ENCODE data around the gene RNF157. TPM values are rescaled to one million over a fixed set of nuclear protein-coding genes. Genes with fewer than 3 reads are reported as not detected.

Gene RNF157
- total and polyA plus RNA-seq, 10 of the 15 experiments (the other 5 are each of a cell fraction or from before 2014, with no cell fraction given): 1.4 to 15.9 (median 9.6) TPM

DNA sequence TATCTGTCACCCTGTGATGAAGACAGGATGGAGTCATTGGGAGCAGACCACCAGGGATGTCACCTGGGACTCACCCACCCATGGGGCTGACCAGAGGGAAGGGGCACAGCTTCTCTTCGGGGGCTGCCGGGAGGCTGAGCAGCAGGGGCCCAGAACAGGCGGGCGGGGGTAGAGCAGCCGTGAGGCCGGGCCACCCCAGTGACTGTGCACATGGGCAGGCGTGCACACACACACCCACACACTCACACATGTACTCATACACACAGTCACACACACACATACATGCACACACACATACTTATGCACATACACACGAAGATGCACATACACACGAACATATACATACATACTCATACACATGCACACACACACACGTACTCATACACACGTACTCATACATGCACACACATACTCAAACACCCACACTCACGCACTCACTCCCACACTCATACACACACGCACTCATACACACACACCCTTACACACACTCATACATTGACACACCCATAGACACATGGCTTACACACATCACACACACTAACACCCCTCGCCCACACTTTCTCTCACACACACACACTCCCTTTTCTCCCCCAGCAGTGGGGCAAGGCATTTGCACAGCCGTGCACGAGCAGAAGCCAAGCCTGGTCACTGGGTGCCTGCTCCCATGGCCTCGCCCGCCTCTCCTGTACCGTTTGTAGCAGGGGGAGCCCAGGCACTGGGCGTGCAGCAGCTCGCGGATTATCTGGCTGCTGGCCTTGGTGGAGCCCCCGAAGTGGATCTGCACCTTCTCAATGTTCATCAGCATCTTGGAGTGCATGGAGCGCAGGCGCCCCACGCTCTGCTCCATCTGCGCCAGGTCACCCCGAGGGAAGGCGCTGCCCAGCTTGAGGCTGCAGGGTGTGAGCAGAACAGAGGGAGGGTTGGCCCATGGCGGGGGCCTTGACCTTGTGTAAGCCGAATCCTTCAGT lies 37.3 kb upstream of the RNF157 start (continued):
- TF ChIP-seq, protein P1, sequence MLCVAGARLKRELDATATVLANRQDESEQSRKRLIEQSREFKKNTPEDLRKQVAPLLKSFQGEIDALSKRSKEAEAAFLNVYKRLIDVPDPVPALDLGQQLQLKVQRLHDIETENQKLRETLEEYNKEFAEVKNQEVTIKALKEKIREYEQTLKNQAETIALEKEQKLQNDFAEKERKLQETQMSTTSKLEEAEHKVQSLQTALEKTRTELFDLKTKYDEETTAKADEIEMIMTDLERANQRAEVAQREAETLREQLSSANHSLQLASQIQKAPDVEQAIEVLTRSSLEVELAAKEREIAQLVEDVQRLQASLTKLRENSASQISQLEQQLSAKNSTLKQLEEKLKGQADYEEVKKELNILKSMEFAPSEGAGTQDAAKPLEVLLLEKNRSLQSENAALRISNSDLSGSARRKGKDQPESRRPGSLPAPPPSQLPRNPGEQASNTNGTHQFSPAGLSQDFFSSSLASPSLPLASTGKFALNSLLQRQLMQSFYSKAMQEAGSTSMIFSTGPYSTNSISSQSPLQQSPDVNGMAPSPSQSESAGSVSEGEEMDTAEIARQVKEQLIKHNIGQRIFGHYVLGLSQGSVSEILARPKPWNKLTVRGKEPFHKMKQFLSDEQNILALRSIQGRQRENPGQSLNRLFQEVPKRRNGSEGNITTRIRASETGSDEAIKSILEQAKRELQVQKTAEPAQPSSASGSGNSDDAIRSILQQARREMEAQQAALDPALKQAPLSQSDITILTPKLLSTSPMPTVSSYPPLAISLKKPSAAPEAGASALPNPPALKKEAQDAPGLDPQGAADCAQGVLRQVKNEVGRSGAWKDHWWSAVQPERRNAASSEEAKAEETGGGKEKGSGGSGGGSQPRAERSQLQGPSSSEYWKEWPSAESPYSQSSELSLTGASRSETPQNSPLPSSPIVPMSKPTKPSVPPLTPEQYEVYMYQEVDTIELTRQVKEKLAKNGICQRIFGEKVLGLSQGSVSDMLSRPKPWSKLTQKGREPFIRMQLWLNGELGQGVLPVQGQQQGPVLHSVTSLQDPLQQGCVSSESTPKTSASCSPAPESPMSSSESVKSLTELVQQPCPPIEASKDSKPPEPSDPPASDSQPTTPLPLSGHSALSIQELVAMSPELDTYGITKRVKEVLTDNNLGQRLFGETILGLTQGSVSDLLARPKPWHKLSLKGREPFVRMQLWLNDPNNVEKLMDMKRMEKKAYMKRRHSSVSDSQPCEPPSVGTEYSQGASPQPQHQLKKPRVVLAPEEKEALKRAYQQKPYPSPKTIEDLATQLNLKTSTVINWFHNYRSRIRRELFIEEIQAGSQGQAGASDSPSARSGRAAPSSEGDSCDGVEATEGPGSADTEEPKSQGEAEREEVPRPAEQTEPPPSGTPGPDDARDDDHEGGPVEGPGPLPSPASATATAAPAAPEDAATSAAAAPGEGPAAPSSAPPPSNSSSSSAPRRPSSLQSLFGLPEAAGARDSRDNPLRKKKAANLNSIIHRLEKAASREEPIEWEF (IDR thresholded peaks at IDR 0.05; ENCODE audit: insufficient replicate concordance, low read depth, low read length): no peak
- TF ChIP-seq POLR2A (IDR thresholded peaks at IDR 0.05; ENCODE audit: low read depth, low read length) (peak; percentile 13; the same call in 1 of the 2 replicates), HCFC1 (IDR thresholded peaks at IDR 0.05; ENCODE audit: low read length) (no peak), ZZZ3 (IDR thresholded peaks at IDR 0.05; ENCODE audit: control insufficient read depth, insufficient read length, low read depth) (no peak), HDGF (IDR thresholded peaks at IDR 0.05) (0 out of 2 replicates have a peak, but pooled peaks have one; percentile 56), POLR2AphosphoS5 (IDR thresholded peaks at IDR 0.05; ENCODE audit: low read length) (no peak)

Data from GM12878 (cell line).